AG09319 (cell line): ENCODE measurements around the gene TUBA8.
"Not testable (repeated sequence)": the region's sequence is repeated elsewhere in the genome, so short reads cannot be mapped to it uniquely, and the experiment has no call there.

Source experiments
- DNase-seq: peaks from one replicate; pipeline ENCODE4 v3.0.0-alpha.2; 2010; ENCODE audit warnings: low read depth; ENCODE audit errors: extremely low read depth
- TF ChIP-seq, protein P1 (sequence below): IDR thresholded peaks from 2 replicates; pipeline ENCODE4 v1.5.1; 2011; ENCODE audit warnings: low read depth, mild to moderate bottlenecking, inconsistent platforms, low read length, moderate library complexity

Gene TUBA8

DNA sequence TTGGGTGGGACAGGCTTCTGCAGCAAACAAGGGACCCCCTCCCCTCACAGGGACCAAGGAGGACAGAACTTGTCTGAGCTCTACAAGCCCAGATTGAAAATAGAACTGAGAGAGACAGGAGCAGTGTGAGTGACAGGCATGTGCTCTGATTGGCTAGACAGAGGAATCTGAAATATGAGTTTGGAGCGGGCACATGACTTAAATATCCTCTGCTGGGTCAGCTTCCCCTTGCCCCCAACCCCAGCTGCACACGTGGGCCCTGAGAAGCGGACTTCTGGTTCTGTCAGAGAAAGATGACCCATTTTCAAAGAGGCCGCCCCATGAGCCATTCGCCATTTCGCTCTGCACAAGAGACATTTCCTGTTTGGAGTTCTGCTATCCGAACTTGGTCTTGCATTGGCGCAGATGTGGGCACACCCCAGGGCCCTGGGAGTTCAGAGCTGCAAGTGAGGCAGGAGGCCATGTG lies 5.3 kb downstream of the TUBA8 start:
- no peak for DNase-seq
- TF ChIP-seq, protein P1, sequence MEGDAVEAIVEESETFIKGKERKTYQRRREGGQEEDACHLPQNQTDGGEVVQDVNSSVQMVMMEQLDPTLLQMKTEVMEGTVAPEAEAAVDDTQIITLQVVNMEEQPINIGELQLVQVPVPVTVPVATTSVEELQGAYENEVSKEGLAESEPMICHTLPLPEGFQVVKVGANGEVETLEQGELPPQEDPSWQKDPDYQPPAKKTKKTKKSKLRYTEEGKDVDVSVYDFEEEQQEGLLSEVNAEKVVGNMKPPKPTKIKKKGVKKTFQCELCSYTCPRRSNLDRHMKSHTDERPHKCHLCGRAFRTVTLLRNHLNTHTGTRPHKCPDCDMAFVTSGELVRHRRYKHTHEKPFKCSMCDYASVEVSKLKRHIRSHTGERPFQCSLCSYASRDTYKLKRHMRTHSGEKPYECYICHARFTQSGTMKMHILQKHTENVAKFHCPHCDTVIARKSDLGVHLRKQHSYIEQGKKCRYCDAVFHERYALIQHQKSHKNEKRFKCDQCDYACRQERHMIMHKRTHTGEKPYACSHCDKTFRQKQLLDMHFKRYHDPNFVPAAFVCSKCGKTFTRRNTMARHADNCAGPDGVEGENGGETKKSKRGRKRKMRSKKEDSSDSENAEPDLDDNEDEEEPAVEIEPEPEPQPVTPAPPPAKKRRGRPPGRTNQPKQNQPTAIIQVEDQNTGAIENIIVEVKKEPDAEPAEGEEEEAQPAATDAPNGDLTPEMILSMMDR = no peak

DNA sequence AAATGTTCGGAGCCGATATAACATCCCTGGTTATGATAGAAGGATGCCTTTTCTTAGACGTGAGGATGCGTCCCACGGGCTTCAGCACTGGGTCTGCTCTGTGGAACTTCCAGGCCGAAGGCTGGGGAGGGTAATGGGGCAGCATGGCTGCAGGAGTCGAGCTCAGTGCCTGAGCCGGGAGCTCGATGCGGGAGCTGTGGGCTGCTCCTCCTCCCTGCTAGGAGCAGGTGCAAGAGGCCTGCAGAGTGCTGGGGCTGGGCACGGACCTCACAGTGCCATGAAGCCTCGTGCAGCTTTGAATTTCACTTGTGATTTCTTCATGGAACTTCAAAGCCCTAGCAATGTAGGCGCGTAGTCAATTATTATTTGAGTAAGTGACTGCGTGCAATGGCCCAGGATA lies 6.0 kb downstream of the TUBA8 start:
- DNase-seq = no peak
- TF ChIP-seq, protein P1 = no peak

DNA sequence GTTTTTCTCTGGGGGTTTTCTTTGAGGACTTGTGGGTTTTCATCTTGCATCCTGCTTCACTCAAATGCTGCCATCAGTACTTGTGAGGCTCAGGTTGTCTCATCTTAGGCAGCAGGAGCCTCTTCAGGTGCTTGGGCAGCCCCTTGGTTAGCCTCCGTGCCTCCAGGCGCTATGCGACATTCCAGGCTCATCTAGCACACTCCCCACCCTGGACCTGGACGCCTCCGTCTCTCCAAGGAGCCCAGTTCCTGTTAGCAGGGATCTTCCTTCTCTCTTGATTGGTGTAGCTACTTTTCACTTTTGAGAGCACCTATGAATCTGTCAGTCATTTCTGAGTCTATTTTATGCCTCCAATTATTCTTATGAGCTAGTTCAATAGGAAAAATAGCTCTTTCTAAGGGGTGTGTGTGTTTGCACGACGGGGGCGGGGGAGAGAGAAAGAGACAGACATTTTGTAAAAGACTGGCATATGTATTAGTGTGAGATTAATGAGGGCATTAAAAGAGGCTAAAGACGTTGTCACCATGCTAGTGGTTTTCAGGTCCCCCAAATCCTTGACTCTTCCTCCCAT lies 7.8 kb downstream of the TUBA8 start:
- TF ChIP-seq, protein P1 = no peak
- no peak for DNase-seq

DNA sequence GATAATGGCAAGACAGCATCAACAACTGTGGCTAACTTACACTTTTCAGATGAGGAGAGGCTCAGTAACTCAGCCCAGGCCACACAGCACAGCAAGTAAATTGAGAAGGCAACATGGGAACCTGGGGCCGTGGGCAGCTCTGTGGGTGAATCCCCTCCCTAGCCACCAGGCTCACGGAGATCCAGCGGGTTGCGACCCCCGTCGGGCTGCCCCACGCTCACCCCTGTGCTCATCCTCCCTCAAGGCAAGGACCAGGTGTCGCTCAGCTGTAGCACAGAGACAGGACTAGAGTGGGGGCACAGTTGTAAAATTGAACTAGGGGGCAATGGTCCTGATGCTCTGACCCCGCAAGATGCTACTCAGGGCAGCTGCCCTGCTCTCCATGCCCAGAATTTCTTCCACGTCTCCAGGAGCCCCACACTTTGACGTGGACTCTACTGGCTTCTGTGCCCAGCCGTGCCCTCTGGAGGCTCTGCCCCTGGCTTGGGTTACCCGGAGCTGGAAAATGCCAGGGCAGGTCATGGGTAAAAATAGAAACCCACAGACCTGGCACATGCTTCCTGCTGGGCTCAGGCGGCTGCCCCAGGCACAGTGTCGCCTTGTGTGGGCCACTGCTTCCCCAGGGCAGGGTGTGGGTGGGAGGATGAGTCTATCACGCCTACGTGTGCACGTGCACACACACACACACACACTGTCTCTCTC lies 9.0 kb downstream of the TUBA8 start:
- TF ChIP-seq, protein P1 = no peak
- no peak for DNase-seq

DNA sequence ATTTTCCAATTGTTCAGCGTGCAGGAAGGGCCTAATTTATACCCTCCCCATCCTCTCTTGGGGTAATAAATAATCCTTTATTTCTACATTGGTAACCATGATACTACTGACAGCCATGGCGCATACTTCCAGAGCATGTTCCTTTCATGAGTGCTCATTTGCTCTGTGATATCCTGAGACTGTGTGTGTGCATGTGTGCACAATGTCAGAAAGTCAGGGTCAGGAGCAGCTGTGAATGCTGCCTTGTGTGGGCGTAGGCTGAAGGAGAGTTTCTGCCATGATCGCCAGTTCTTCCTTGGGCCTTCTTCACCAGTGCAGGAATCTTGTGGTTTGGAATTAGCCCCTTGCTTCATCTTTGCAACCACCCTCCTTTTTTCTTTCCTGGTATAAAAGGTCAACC lies 10.2 kb downstream of the TUBA8 start:
- no peak for DNase-seq
- TF ChIP-seq, protein P1 = no peak

DNA sequence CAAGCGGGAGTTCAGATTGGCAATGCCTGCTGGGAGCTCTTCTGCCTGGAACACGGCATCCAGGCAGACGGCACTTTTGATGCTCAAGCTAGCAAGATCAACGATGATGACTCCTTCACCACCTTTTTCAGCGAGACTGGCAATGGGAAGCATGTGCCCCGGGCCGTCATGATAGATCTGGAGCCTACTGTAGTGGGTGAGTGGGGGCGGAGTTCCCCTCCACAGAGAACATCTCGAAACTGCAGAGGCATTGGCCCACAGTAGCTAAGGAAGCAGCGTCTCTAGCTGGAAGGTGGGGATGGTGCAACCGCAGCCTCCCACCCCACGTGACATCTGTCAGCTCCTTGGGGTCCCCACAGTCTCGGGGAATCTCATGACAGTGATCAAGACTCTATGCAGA lies 10.9 kb downstream of the TUBA8 start:
- DNase-seq = no peak
- TF ChIP-seq, protein P1 = no peak

DNA sequence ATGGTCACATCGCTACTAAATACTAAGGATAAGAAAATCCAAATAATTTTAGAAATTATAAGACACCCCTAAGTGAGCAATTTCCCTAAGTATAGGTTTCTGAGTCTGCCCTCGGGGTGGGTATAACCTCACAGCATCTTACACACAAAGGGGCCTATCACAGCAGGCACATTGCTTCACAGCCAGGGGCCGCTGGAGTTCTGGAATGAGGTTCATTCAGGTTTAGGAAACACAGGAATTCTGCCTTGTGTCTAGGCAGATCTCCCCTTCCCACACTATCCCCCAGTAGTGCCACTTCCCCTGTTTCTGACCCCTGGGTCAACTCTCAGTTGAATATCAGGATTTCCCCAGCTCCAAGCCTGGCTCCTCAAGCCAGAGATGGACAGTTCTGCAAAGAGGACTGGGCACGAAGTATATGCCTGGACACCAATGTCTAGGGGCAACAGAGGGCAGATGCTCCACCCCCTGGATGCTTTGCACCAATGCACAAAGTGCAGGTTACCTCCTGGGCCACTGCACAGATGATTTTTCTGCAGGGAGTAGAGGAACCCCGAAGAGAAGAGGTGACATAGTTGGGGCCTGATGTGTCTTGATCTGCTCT lies 11.4 kb downstream of the TUBA8 start:
- DNase-seq = no peak
- TF ChIP-seq, protein P1 = no peak

DNA sequence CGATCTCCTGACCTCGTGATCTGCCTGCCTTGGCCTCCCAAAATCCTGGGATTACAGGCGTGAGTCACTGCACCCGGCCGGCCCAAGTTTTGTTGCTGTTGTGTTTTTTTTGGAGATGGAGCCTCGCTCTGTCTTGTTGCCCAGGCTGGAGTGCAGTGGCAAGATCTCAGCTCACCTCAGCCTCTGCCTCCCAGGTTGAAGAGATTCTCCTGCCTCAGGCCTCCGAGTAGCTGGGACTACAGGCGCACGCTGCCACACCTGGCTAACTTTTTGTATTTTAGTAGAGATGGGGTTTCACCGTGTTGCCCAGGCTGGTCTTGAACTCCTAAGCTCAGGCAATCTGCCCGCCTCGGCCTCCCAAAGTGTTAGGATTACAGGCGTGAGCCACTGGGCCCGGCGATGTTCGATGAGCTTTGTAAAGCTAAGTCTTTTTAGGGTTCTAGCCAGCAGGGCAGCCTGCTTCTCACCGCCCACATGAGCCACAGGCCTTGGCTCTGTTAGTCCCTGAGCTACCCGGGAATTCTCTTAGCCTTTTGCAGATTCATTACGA lies 12.9 kb downstream of the TUBA8 start:
- DNase-seq = not testable (repeated sequence)
